GM12892 (cell line): ENCODE data around the gene CCDC154.

Experiments used
- POLR2A ChIP-seq: IDR thresholded peaks from 2 replicates; pipeline ENCODE4 v1.6.1; 2011; ENCODE audit warnings: low read depth, low read length, control low read depth
- TAF1 ChIP-seq: IDR thresholded peaks from 2 replicates; pipeline ENCODE4 v1.6.1; 2011; ENCODE audit warnings: low read depth, mild to moderate bottlenecking, control low read depth, low read length, borderline replicate concordance

GRCh38 chr16:1401061-1401757 lies 43.1 kb downstream of the CCDC154 start:
- no peak for TF ChIP-seq POLR2A
- no peak for TF ChIP-seq TAF1
